ENCODE data around the gene TXNDC8. TPM values are rescaled to one million over a fixed set of nuclear protein-coding genes. Genes with fewer than 3 reads are reported as not detected.

TXNDC8 gene
- total and polyA plus RNA-seq, 2 of the 13 experiments (the other 11 are each of a cell fraction or from before 2014, with no cell fraction given), result not detected

DNA sequence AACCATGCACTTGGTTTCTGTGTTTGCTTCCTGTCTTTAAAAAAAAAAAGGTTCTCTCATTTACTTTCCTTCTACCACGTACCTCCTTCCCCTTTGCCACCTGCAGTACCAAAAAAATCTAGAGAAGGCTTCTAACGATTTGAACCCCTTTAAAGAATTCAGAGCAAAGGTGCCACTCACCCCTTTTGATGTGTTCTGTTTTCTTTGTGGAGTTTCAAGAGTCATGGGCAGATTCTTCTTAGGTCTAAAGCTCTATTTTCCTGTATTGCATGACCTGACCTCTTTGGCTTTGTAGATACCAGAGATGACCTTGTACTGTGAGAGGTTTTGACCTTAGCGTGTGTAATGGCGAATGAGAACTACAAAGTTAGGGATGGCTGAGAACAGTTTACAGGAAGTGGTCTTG is 29.0 kb downstream of the TXNDC8 start (continued):
- TF ChIP-seq, protein P1, sequence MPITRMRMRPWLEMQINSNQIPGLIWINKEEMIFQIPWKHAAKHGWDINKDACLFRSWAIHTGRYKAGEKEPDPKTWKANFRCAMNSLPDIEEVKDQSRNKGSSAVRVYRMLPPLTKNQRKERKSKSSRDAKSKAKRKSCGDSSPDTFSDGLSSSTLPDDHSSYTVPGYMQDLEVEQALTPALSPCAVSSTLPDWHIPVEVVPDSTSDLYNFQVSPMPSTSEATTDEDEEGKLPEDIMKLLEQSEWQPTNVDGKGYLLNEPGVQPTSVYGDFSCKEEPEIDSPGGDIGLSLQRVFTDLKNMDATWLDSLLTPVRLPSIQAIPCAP (CRISPR knock-in tag; IDR thresholded peaks at IDR 0.05; ENCODE audit: low read depth), result no peak
- no peak for TF ChIP-seq ERF (CRISPR knock-in tag; IDR thresholded peaks at IDR 0.05)
- TF ChIP-seq ELF4 (CRISPR knock-in tag; IDR thresholded peaks at IDR 0.05; ENCODE audit: borderline replicate concordance), result no peak
- TF ChIP-seq ZNF891 (CRISPR knock-in tag; IDR thresholded peaks at IDR 0.05), result no peak
- no peak for TF ChIP-seq NAIF1 (CRISPR knock-in tag; IDR thresholded peaks at IDR 0.05; ENCODE audit: borderline replicate concordance)
- peak; percentile 44; the same call in 1 of the 2 replicates for TF ChIP-seq BCL6 (CRISPR knock-in tag; IDR thresholded peaks at IDR 0.05)
- TF ChIP-seq TEAD2 (CRISPR knock-in tag; IDR thresholded peaks at IDR 0.05), result no peak
- TF ChIP-seq POGZ (CRISPR knock-in tag; IDR thresholded peaks at IDR 0.05), result peak; percentile 44; the same call in 1 of the 2 replicates
- no peak for TF ChIP-seq NCOR1 (IDR thresholded peaks at IDR 0.05; ENCODE audit: borderline replicate concordance, low read length)
- TF ChIP-seq ZKSCAN8 (CRISPR knock-in tag; IDR thresholded peaks at IDR 0.05; ENCODE audit: borderline replicate concordance), result no peak
- TF ChIP-seq ATF7 (IDR thresholded peaks at IDR 0.05), result no peak
- TF ChIP-seq ATF7 (CRISPR knock-in tag; IDR thresholded peaks at IDR 0.05), result no peak
- TF ChIP-seq CBX1 (IDR thresholded peaks at IDR 0.05; ENCODE audit: low read depth), result no peak
- no peak for TF ChIP-seq GLI4 (CRISPR knock-in tag; IDR thresholded peaks at IDR 0.05; ENCODE audit: borderline replicate concordance)
- TF ChIP-seq RNF2 (conservative IDR thresholded peaks at IDR 0.05; ENCODE audit: low read depth), result no peak
- no peak for TF ChIP-seq ZNF766 (CRISPR knock-in tag; IDR thresholded peaks at IDR 0.05; ENCODE audit: borderline replicate concordance)
- TF ChIP-seq ZNF83 (CRISPR knock-in tag; IDR thresholded peaks at IDR 0.05; ENCODE audit: borderline replicate concordance), result no peak
- TF ChIP-seq, protein P2, sequence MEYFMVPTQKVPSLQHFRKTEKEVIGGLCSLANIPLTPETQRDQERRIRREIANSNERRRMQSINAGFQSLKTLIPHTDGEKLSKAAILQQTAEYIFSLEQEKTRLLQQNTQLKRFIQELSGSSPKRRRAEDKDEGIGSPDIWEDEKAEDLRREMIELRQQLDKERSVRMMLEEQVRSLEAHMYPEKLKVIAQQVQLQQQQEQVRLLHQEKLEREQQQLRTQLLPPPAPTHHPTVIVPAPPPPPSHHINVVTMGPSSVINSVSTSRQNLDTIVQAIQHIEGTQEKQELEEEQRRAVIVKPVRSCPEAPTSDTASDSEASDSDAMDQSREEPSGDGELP (IDR thresholded peaks at IDR 0.05; ENCODE audit: borderline replicate concordance, low read depth), result no peak
- TF ChIP-seq LCORL (IDR thresholded peaks at IDR 0.05), result no peak
- TF ChIP-seq LCORL (CRISPR knock-in tag; IDR thresholded peaks at IDR 0.05), result no peak
- TF ChIP-seq ZNF562 (CRISPR knock-in tag; IDR thresholded peaks at IDR 0.05; ENCODE audit: borderline replicate concordance), result no peak
- TF ChIP-seq ZSCAN29 (CRISPR knock-in tag; conservative IDR thresholded peaks at IDR 0.05), result no peak
- TF ChIP-seq ZNF446 (CRISPR knock-in tag; IDR thresholded peaks at IDR 0.05), result no peak
- no peak for TF ChIP-seq SMARCC2 (IDR thresholded peaks at IDR 0.05)
- peak; percentile 35; the same call in 1 of the 2 replicates for TF ChIP-seq NFIC (IDR thresholded peaks at IDR 0.05; ENCODE audit: low read length)
- TF ChIP-seq HMG20B (CRISPR knock-in tag; conservative IDR thresholded peaks at IDR 0.05), result no peak
- TF ChIP-seq, protein P3, sequence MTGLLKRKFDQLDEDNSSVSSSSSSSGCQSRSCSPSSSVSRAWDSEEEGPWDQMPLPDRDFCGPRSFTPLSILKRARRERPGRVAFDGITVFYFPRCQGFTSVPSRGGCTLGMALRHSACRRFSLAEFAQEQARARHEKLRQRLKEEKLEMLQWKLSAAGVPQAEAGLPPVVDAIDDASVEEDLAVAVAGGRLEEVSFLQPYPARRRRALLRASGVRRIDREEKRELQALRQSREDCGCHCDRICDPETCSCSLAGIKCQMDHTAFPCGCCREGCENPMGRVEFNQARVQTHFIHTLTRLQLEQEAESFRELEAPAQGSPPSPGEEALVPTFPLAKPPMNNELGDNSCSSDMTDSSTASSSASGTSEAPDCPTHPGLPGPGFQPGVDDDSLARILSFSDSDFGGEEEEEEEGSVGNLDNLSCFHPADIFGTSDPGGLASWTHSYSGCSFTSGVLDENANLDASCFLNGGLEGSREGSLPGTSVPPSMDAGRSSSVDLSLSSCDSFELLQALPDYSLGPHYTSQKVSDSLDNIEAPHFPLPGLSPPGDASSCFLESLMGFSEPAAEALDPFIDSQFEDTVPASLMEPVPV (CRISPR knock-in tag; IDR thresholded peaks at IDR 0.05), result no peak
- no peak for TF ChIP-seq RBFOX2 (IDR thresholded peaks at IDR 0.05; ENCODE audit: low read depth, low read length)
- TF ChIP-seq, protein P4, sequence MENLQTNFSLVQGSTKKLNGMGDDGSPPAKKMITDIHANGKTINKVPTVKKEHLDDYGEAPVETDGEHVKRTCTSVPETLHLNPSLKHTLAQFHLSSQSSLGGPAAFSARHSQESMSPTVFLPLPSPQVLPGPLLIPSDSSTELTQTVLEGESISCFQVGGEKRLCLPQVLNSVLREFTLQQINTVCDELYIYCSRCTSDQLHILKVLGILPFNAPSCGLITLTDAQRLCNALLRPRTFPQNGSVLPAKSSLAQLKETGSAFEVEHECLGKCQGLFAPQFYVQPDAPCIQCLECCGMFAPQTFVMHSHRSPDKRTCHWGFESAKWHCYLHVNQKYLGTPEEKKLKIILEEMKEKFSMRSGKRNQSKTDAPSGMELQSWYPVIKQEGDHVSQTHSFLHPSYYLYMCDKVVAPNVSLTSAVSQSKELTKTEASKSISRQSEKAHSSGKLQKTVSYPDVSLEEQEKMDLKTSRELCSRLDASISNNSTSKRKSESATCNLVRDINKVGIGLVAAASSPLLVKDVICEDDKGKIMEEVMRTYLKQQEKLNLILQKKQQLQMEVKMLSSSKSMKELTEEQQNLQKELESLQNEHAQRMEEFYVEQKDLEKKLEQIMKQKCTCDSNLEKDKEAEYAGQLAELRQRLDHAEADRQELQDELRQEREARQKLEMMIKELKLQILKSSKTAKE (CRISPR knock-in tag; IDR thresholded peaks at IDR 0.05; ENCODE audit: borderline replicate concordance), result no peak
- no peak for TF ChIP-seq ZNF670 (CRISPR knock-in tag; IDR thresholded peaks at IDR 0.05; ENCODE audit: borderline replicate concordance)

Measured in HepG2 (cell line).